D721Med (cell line): Measurements from ENCODE around the gene TBCEL.

Experiments used
- DNase-seq: peaks from one replicate; pipeline ENCODE4 v3.0.0; 2011; ENCODE audit warnings: low spot score; ENCODE audit not compliant: insufficient read length
- FAIRE-seq: peaks from 2 replicates; lab custom pipeline; 2011; peaks lifted over from hg19 to GRCh38; lab: Jason Lieb, UNC
- TF ChIP-seq, protein P1 (sequence below): IDR thresholded peaks from 2 replicates; pipeline ENCODE4 v1.5.1; 2012; ENCODE audit warnings: mild to moderate bottlenecking, control low read depth; ENCODE audit not compliant: insufficient read depth; ENCODE audit errors: missing control alignments

The TBCEL gene

DNA sequence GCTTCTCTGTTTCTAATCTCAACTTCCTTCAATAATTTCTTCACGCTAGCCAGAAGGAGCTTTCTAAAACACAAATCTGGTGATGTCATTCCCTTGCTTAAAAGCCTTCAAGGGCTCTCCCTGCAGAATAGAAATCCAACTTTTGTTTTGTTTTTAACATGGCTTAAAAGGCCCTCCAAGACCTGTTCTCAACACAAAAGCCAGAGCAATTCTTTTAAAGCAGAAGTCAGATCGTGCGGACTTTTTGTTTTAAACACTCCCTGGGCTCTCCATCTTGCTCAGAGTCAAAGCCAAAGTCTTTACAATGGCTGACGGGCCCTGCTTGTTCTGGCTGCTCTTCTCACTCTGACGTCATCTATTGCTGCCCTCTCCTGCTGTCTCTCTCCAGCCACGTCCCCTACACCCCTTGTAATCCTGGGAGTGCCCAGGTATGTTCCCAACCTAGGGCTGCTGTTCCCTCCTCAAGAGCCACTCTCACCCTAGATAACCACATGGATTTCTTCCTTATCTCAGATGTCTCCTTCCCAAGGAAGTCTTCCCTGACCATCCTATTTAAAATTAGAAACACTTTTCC is 99.7 kb downstream of the TBCEL start:
- TF ChIP-seq, protein P1, sequence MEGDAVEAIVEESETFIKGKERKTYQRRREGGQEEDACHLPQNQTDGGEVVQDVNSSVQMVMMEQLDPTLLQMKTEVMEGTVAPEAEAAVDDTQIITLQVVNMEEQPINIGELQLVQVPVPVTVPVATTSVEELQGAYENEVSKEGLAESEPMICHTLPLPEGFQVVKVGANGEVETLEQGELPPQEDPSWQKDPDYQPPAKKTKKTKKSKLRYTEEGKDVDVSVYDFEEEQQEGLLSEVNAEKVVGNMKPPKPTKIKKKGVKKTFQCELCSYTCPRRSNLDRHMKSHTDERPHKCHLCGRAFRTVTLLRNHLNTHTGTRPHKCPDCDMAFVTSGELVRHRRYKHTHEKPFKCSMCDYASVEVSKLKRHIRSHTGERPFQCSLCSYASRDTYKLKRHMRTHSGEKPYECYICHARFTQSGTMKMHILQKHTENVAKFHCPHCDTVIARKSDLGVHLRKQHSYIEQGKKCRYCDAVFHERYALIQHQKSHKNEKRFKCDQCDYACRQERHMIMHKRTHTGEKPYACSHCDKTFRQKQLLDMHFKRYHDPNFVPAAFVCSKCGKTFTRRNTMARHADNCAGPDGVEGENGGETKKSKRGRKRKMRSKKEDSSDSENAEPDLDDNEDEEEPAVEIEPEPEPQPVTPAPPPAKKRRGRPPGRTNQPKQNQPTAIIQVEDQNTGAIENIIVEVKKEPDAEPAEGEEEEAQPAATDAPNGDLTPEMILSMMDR: no peak
- no peak for DNase-seq
- FAIRE-seq: no peak

DNA sequence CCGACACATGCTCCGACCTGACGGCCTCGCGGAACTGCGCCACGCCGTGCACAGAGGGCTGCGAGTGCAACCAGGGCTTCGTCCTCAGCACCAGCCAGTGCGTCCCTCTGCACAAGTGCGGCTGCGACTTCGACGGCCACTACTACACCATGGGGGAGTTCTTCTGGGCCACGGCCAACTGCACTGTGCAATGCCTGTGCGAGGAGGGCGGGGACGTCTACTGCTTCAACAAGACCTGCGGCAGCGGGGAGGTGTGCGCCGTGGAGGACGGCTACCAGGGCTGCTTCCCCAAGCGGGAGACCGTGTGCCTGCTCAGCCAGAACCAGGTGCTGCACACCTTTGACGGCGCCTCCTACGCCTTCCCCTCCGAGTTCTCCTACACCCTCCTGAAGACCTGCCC is 103.9 kb downstream of the TBCEL start:
- FAIRE-seq: no peak
- no peak for DNase-seq
- TF ChIP-seq, protein P1: no peak

DNA sequence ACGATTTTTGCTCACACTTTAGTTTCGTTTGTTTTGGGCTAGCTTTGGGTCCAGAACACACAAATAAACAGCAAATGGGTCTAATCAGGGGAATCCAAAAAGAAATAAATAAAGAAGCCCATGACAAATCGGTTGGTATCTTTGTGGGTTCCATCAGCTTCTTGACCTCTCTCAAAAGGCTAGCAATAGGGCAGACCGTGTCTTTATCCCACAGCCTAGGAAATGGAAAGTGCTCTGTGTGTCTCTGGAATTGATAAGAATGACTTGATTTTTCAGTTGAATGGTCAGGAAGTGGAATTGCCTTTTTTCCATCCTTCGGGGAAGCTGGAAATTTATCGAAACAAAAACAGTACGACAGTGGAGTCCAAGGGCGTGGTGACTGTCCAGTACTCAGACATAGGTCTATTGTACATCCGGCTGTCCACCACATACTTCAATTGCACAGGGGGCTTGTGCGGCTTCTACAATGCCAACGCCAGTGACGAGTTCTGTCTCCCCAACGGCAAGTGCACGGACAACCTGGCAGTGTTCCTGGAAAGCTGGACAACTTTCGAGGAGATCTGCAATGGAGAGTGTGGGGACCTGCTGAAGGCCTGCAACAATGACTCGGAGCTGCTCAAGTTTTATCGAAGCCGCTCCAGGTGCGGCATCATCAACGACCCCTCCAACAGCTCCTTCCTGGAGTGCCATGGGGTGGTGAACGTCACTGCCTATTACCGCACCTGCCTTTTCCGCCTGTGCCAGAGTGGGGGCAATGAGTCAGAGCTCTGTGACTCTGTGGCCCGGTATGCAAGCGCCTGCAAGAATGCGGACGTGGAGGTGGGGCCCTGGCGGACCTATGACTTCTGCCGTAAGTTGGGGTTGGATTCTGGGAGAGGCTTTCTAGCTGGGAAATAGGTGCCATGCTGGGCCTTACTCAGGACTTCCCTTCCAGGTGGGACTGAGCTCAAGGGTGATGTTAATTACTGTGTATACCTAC is 105.7 kb downstream of the TBCEL start:
- FAIRE-seq: no peak

DNA sequence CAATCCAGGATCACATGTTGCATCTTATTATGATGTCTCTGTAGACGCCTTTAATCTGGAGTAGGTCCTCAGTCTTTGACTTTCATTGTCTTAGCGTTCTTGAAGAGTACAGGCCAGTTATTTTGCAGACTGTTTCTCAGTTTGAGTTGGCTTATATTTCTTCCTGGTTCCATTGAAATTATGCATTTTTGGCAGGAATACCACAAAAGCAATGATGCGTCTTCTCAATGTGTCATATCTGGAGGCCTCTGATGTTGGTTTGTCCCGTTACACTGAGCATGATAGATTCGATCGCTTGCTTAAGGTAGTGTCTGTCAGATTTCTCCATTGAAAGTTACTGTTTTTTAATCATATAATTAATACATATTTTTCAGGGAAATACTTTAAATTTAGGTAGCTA is 107.8 kb downstream of the TBCEL start:
- no peak for DNase-seq
- TF ChIP-seq, protein P1: no peak
- FAIRE-seq: no peak

More for the DNA sequence above, 105.7 kb downstream of the TBCEL start:
- DNase-seq: no peak
- TF ChIP-seq, protein P1: no peak

DNA sequence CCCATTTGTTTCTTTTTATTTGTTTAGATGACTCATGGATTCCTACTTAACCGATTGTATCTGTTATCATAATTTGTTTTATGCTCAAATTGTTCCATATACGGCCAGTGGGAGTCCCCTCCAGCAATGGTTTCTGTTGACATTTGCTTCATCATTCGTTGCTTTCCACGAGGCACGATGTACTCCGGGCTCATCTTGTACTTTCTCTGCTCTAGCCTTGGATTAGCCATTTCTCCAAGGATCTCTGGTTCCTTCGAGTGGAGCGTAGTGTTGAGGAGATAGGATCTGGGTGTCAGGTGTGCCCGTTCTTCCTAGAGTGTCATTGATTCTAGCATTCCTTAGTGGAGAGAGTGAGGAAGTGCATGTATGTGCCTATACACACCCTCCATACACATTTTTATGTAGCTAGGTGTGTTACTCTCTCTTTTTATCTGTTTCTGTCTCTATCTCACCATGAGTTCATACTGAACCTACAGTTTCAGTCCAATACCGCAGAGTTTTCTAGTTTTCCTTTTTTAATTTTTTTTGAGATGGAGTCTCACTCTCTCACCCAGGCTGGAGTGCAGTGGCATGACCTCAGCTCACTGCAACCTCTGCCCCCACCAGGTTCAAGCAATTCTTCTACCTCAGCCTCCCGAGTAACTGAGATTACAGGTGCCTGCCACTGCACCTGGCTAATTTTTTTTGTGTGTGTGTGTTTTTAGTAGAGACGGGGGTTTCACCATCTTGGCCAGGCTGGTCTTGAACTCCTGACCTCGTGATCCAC is 108.5 kb downstream of the TBCEL start:
- TF ChIP-seq, protein P1: no peak
- FAIRE-seq: no peak
- no peak for DNase-seq

DNA sequence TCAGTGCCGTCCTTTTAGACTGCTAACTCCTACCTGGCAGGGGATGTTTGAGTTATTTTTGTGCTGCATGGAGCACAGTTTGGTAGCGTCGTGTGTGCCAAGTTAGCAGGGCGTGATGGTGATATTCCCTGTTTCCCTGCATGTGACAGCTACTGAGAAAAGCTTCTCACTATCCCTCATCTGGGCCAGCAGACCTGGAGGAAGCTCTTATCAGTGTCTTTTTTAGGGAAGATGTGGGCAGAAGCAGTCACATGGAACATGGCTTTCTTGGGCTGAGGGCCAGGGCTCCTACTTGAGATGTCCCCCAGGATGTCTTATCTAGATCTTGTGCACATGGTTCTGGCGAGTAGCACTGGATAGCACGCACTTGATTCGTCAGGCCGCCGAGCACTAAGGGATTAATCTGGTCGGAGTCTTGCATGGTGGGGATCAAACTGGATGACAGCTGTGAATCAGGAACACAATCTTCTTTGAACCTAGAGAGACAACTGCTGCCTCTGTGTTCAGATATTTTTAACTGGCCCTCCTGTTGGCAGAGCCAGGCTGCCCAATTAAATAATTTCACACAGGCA is 110.9 kb downstream of the TBCEL start:
- no peak for DNase-seq
- FAIRE-seq: no peak
- TF ChIP-seq, protein P1: no peak
